ENCODE data around the gene TRIM63. TPM values are rescaled to one million over a fixed set of nuclear protein-coding genes. Genes with fewer than 3 reads are reported as not detected.

TRIM63 gene
- total RNA-seq, 1 experiment from 2014 or later: not detected

DNA sequence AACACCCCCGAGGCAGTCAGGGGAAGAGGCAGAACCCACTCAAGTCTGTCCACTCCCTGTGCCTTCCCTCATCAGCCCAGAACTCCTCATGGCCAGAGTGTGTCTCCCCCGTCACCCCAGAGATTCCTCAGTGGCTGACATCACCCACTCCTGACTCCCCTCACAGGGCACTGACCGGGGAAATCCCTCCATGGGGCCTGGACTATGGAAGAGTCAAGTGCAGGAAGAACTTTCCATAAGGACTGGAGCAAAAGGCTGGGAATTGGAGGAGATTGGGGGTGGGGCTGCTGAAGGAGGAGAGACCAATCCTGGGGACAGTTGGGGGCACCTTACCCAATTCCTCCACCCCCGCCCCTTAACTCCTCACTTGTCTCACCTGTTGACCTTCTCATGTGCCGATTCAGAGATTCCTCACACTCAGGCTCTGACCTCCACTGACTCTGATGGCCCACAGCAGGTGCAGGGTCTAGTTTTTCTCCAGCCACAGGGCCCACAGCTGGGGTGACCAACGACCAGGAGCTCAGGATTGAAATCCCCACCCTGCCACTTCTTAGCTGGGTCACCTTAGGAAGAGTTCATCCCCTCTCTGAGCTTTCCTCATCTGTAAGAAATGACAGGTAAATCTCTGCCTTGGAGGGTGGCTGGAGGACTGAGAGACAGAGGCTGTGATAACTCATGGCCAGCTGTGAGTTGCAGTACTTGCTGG is 46.3 kb downstream of the TRIM63 start:
- no peak overlapping the region for H3K14ac ChIP-seq (ENCODE audit: insufficient read depth, low read length)
- H3K79me1 ChIP-seq (ENCODE audit: insufficient read depth, low read depth, low read length, poor library complexity, severe bottlenecking): no peaks in the 10 kb centered on the region
- peak overlapping the region; percentile 75 to 89; a peak in 3 of 5 replicates for H3K4me3 Mint-ChIP-seq
- no peak overlapping the region for H3K27ac ChIP-seq (ENCODE audit: insufficient read length, low read depth, low read length)
- H4K8ac ChIP-seq (replicated peaks; ENCODE audit: insufficient read length, low read depth, low read length): no peak overlapping the region
- no peak overlapping the region for H3K23ac ChIP-seq (ENCODE audit: insufficient read length, low read depth, low read length)
- H4K5ac ChIP-seq (ENCODE audit: insufficient read length, low read depth, low read length): no peak overlapping the region
- TF ChIP-seq, protein P1, sequence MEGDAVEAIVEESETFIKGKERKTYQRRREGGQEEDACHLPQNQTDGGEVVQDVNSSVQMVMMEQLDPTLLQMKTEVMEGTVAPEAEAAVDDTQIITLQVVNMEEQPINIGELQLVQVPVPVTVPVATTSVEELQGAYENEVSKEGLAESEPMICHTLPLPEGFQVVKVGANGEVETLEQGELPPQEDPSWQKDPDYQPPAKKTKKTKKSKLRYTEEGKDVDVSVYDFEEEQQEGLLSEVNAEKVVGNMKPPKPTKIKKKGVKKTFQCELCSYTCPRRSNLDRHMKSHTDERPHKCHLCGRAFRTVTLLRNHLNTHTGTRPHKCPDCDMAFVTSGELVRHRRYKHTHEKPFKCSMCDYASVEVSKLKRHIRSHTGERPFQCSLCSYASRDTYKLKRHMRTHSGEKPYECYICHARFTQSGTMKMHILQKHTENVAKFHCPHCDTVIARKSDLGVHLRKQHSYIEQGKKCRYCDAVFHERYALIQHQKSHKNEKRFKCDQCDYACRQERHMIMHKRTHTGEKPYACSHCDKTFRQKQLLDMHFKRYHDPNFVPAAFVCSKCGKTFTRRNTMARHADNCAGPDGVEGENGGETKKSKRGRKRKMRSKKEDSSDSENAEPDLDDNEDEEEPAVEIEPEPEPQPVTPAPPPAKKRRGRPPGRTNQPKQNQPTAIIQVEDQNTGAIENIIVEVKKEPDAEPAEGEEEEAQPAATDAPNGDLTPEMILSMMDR (conservative IDR thresholded peaks at IDR 0.05): no peak
- H2AK5ac ChIP-seq (ENCODE audit: insufficient read length, low read length): no peak overlapping the region
- H2BK5ac ChIP-seq (ENCODE audit: insufficient read length, low read length): no peak overlapping the region
- no peak overlapping the region for H4K91ac ChIP-seq (ENCODE audit: insufficient read length, low read depth, low read length)
- H3K56ac ChIP-seq (ENCODE audit: insufficient read length, low read depth, low read length): no peak overlapping the region
- no peaks in the 10 kb centered on the region for H3K4me1 ChIP-seq (ENCODE audit: insufficient read depth, low read length)
- DNase-seq: no peak
- no peak overlapping the region for H3K18ac ChIP-seq (ENCODE audit: insufficient read length, low read depth, low read length)
- H3T11ph ChIP-seq (ENCODE audit: low read length): no peak overlapping the region
- H2BK15ac ChIP-seq (ENCODE audit: low read depth, low read length): no peak overlapping the region
- no peaks in the 10 kb centered on the region for H3K36me3 Mint-ChIP-seq (ENCODE audit: insufficient read depth in 1 of 3, low read depth in 3 of 3)
- H3K4me1 Mint-ChIP-seq: peaks cover 14 to 40% of the 10 kb centered on the region in 2 experiments
- H3K23me2 ChIP-seq (ENCODE audit: insufficient read length, low read depth, low read length, poor library complexity, severe bottlenecking): no peaks in the 10 kb centered on the region
- H2BK12ac ChIP-seq (ENCODE audit: insufficient read length, low read depth, low read length): no peak overlapping the region
- H2AFZ ChIP-seq (ENCODE audit: low read length): no peak overlapping the region
- no peak overlapping the region for H2BK20ac ChIP-seq (ENCODE audit: low read depth, low read length, poor library complexity, severe bottlenecking)
- no peak overlapping the region for H3K4ac ChIP-seq (ENCODE audit: low read depth, low read length)
- no peaks in the 10 kb centered on the region for H3K9me3 ChIP-seq (ENCODE audit: control insufficient read depth, low read depth, low read length)
- H3K4me2 ChIP-seq (ENCODE audit: insufficient read depth, insufficient read length, low read length): no peak overlapping the region
- H3K27ac Mint-ChIP-seq: peak overlapping the region in 1 of 3 experiments; percentile 68; a peak in 2 of 7 replicates
- H3K9me3 Mint-ChIP-seq: no peaks in the 10 kb centered on the region
- no peak overlapping the region for H2BK120ac ChIP-seq (ENCODE audit: low read depth, low read length, poor library complexity, severe bottlenecking)
- no CpG with 5 or more reads among the region's 6 CpGs for WGBS (ENCODE audit: extremely low coverage, insufficient read length, low lambda C conversion rate)
- H3K27me3 Mint-ChIP-seq (ENCODE audit: low read depth): peaks cover 3% of the 10 kb centered on the region
- H3K27me3 ChIP-seq (ENCODE audit: insufficient read depth, low read length): no peaks in the 10 kb centered on the region
- no peaks in the 10 kb centered on the region for H4K20me1 ChIP-seq (ENCODE audit: control insufficient read depth, insufficient read depth, insufficient read length)
- H3K79me2 ChIP-seq (ENCODE audit: insufficient read depth, low read length): no peaks in the 10 kb centered on the region
- no peak overlapping the region for H3K9ac ChIP-seq (ENCODE audit: extremely low read depth, insufficient read length, low read length)
